CD4-positive, alpha-beta T cell treated with Interleukin-4 for 4 hours (primary cell): ENCODE results near the gene CHORDC1.
"Not testable (repeated sequence)": the region's sequence is repeated elsewhere in the genome, so short reads cannot be mapped to it uniquely, and the experiment has no call there.

Source experiments
- DNase-seq: peaks from one replicate; pipeline ENCODE4 v3.0.0-alpha.2; 2020

CHORDC1 gene

GRCh38 chr11:90222459-90223247 is at the start of gene CHORDC1:
CHORDC1 (minus strand) TSS chr11:90223049; CDS start chr11:90222954, 95 bp downstream.
- peak; percentile 91 for DNase-seq

GRCh38 chr11:90257158-90257525 is 34.3 kb upstream of the CHORDC1 start:
- no peak for DNase-seq

DNA sequence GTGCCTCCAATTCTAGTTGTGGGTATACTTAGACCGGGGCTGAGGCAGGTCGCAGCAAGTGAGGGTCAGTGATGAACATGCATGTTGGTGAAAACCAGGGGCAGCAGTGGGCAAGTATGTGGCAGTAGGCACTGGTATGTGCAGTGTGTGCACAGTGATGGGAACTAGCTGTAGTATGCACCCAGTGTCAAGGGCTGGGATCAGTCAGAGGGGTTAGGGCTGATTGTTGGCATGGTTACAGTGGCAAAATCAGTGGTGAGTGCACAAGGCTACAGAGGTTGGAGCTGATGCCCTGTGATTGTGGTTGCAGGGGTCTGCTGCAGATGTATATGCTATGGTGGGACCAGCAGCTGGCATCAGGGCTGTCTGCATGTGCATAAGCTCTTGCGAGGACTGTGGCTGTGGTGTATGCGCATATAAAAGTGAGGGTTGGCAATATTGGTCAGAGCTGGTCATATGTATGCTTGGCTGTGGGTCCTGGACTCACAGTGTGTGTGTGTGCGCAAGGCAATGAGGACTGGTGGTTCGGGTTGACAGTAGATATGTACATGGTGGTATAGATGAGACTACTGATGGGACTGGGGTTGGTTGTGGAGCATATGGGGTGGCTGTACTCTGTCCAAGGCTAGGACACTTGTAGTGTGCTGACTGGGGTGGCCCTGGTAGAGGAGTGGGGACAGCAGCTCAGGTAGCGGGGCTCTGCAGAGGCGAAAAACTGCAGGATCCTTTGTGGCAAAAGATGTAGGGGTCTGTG is 33.7 kb upstream of the CHORDC1 start:
- DNase-seq: no peak

DNA sequence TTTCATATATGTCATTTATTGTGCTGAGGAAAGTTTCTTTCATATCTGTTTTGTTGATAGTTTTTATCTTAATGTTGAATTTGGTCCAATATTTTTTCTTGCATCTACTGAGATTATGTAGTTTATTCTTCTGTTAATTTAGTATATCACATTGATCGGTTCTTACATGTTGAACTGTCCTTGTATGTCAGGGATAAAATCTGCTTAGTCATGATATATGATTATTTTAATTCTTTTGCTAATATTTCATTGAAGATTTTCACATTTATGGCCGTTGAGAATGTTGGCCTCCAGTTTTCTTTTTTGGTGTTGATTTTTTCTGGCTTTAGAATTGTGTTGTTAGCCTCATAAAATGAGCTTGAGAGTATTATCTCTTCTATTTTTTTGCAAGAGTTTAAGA is 31.2 kb upstream of the CHORDC1 start:
- DNase-seq: no peak

DNA sequence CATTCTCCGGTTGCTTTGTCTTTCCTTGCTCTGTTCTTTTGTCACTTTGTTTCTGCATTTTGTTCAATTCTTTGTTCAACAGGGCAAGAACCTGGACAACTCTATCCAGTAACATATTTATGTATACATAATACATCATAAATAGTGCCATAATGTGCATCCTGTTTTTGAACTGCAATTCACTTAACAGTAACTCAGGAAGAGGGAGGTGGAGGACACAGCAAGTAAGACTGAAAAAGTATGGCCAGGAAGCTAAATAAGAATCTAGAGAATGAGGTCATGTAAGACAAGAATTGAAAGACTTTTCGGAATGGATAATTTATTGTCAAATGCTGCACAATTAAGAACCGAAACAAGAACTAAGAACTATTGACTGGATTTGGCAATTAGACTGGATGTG is 29.2 kb upstream of the CHORDC1 start:
- DNase-seq: no peak

GRCh38 chr11:90251599-90251998 is 28.8 kb upstream of the CHORDC1 start:
- DNase-seq: no peak

- peak; percentile 6 for DNase-seq
Measured at GRCh38 chr11:90250970-90251369, 28.1 kb upstream of the CHORDC1 start.

GRCh38 chr11:90246468-90246867 is 23.6 kb upstream of the CHORDC1 start:
- no peak for DNase-seq

DNA sequence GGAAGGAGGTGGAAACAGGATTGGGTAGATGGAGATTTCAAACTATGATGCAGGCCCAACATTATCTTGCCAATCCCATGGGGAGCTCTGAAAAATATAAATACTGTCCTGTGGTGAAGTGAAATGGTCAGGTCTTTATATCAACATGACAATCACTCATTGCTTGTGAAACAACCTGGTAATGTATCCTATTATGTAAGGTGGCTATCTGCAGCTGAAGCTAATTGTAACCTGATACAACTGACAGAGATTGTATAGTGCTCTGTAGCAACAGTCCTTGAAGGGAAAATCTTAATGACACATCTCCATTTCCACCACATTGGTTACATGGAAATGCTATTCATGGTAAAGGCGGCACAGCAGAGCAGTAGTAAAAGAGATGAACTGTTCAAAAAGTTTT is 20.7 kb upstream of the CHORDC1 start:
- no peak for DNase-seq

GRCh38 chr11:90242894-90243416 is 20.1 kb upstream of the CHORDC1 start:
- no peak for DNase-seq

GRCh38 chr11:90241414-90241813 is 18.6 kb upstream of the CHORDC1 start:
- no peak for DNase-seq

- not testable (repeated sequence) for DNase-seq
Measured at GRCh38 chr11:90239967-90240636, 17.3 kb upstream of the CHORDC1 start.

- DNase-seq: no peak
Measured at GRCh38 chr11:90237004-90237403, 14.2 kb upstream of the CHORDC1 start.

- DNase-seq: no peak
Measured at GRCh38 chr11:90235526-90235925, 12.7 kb upstream of the CHORDC1 start.

DNA sequence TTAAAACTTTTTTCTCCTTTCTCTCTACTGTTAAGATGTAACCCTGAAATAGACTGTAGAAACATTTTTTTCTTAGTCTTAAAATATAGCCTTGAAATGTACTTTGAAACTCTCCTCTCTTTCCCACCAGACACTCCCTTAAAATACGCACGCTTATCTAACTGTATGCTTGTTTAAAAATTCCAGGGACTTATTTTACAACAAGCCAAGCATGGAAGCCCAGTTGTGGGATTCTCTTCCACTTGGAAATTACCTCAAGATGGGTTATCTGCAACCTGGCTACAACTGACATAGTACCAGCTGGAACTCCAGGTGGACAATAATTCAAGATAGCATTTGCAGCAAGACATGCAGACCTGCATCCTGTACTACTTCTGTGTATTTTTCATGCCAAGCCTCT is 12.1 kb upstream of the CHORDC1 start:
- DNase-seq: no peak

GRCh38 chr11:90229791-90230190 is 6.9 kb upstream of the CHORDC1 start:
- no peak for DNase-seq

- no peak for DNase-seq
Measured at GRCh38 chr11:90228056-90228455, 5.2 kb upstream of the CHORDC1 start.

DNA sequence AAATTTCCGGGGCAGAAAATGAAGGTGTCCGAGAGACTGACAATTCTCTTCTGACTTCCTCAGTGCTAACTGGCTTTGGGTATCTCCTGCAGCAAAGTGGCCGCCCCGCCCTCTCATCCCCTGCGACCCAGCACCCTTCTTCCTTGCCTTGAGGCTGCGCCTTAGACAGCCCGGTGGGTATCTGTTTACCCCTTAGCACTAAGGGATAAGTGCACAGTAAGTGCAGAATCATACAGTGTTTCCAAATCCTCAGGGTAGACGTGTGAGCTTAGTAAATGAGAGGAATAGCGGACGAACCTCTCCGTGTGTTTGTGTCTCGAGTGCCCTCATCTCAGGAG is 368 bp upstream of the CHORDC1 start:
- no peak for DNase-seq

DNA sequence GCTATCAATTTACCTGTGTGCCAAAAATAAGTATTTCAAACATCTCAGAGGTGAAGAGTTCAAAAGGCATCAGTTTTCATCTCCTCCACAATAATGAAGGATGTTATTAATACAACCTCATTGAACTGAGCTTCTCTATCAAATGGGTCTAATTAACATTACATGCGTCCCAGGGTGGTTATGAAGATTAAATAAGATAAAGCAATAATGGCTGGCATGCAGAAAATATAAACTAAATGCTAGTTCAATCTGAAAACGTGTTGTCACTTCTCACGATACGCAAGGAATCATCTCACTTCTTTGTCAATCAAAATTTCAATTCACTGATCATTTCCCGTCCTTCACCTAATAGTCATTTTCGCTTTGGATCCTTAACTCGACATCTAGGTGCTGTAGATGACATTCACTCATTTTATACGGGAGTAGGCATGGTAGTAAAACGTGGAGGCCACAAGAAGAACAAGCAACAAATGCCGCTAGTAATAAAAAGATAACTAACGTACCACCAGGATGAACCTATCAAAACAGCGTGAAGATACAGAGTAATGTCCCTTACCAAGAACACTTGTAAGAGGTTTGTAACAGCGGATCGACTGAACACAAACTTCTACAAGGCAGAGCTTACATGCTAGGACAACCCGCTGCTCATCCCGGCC is 918 bp downstream of the CHORDC1 start:
- DNase-seq: no peak

DNA sequence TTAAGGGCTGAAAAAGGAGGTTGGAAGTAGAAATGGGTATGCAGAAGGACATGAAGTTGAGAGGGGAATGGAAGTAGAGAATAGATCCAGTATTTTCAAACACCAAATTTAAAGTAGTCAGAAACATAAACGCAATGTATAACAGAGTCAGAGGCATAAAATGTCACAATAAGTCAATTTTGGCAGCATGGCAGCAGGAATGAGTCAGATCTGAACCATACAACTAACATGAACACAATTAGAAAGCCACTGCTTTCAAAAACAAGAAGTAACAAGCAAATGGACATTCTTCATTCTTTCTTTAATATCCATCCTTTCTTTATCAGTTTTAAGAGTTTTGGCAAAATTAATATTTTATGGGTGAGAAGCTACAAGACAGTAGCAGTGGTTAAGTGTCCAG is 2.5 kb downstream of the CHORDC1 start:
- DNase-seq: no peak

- no peak for DNase-seq
Measured at GRCh38 chr11:90219438-90219837, 3.4 kb downstream of the CHORDC1 start.

GRCh38 chr11:90218606-90219005 is 4.2 kb downstream of the CHORDC1 start:
- DNase-seq: no peak

GRCh38 chr11:90216611-90217010 is 6.2 kb downstream of the CHORDC1 start:
- no peak for DNase-seq
